AG20443 (cell line): Measurements from ENCODE around the gene TMEM171.
A peak's percentile ranks its signal among the peaks of the same experiment; 100 is the strongest.

Experiments used
- DNase-seq: peaks from one replicate; pipeline ENCODE4 v3.0.0; 2012; ENCODE audit warnings: low spot score, mixed read lengths

Gene TMEM171

DNA sequence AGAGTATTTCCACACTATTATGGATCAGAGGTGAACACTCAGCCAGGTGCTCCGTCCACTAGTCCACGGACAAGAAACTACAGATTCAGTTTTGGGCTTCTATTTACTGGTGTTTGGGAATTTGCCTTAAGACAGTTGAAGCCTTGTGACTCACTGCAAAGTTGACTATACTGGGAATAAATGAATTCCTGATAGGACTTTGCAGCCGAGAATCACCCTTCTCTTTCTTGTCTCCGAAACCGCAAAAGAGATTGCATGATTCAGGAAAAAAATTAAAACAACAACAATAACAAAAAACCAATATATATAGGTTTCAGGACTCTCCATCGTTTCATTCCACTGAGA lies 716 bp downstream of the TMEM171 start:
- DNase-seq: peak; percentile 20

DNA sequence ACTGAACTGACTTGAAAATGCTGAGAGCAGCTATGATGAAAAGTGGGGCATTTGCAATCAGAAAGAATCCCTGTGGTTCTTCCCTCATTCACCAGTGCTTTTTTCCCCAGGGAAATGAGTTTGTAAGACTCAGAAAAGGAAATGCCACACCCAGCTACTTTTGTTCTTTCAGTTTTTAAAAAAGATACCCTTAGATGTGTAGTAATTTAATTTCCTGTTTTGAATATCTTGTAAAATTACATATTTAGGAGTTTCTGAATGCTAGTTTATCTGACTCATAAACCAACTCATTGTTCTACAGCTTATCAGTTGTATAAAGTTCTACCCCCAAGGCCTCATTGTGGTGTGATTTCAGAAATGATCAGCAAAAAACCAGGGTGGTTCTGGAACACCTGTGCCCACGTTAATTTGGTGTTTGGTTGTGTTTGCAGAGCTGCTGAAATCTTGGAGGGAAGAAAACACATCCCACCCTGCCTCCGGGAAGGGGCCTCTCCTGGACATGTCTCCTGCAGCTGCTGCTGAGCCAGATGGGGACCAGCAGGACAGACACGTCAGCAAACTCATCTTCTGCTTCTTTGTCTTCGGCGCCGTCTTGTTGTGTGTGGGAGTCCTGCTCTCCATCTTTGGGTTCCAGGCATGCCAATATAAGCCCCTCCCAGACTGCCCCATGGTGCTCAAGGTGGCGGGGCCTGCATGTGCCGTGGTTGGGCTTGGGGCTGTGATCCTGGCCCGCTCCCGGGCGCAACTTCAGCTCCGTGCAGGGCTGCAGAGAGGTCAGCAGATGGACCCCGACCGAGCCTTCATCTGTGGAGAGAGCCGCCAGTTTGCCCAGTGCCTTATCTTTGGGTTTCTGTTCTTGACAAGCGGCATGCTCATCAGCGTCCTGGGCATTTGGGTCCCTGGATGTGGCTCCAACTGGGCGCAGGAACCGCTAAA lies 2.8 kb downstream of the TMEM171 start:
- peak; percentile 77 for DNase-seq

DNA sequence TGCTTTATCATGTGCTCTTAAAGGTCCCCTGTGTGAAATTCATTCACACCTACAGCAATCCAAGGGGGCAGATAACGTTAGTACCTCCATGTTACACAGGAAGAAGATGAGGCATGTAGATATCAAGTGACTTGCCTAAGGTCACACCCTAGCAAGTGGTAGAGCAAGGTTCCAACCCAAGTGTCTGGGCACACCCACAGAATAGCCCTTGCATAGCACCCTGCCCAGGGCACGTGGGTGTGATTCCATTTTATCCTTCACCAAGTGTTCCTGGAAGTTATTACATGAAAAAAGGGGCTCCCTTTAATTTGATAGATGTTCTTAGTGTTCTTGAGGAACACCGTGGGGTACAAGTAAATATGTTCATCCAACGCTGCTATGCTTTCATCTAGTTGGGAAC lies 4.9 kb downstream of the TMEM171 start:
- DNase-seq: no peak

DNA sequence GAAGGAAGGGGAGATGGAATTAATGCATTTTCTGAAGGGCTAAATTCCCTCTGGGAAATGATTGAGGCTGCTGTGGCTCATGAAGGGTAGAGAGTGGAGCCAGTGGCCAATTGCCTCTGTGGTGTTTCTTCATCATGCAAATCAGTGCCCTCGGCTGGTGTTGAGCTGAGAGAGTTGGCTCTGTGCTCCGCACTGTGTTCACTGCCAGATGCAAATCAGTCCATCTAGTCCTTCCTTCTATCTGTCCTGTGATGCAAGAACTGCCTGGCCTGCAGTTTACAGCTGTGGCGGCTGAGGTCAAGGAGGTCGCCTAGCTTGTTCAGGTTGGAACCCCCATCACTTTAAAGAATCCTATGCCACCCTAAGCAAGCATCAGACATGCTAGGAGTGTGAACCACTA lies 6.0 kb downstream of the TMEM171 start:
- no peak for DNase-seq

DNA sequence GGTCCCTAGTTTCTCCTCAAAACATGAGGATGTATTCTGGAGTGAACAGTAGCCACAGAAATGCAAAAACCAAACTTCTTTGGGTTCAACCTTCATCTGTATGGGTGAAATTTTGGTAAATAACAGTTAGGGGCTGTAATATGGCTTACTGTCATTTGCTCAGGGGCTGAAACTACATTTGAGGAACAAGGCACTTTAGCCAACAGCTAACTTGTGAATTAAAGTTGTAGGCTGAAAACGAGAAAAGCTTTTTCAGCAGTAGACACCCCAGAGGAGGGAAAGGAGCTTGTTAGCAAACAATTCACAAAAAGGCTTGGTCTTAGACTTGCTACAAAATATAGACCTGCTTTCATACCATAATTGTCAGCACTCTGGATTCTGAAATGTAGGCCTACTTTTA lies 6.6 kb downstream of the TMEM171 start:
- no peak for DNase-seq

DNA sequence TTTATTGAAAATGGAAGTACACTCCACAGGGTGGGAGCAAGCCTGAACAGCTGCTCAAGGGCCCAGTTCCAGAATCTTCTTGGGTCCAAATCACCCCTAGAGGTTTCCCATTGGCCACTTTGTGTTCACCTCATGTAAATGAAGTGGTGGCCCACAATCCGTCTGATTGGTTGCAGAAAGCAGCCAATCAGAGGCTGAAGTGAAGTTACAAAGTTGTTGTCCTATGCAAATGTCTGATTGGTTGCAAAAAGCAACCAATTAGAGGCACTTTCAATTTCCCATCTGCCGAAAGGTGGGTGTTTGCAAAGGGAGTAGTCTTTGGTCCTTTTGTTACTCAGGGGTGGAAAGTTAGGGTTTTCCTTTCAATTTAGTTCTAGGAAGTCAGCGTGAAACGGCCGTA lies 8.8 kb downstream of the TMEM171 start:
- DNase-seq: no peak

DNA sequence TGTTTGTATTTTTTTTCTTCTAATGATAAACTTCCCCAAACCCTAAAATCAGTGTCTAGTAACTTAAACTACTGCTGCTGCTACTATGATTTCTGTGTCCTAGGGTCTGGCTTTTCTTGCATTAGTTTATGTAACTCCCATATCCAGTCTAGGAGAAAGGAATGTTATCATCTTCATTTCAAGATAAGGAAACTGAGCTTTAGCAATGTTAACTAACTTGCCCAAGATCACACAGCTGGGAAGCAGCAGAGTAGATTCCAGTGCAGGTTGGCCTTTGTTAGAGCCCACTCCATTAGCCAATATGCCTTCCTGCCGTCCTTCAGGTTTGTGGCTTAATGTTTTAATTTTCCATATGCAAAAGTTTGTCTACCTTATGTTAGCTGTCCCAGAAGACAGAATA lies 10.4 kb downstream of the TMEM171 start:
- no peak for DNase-seq

DNA sequence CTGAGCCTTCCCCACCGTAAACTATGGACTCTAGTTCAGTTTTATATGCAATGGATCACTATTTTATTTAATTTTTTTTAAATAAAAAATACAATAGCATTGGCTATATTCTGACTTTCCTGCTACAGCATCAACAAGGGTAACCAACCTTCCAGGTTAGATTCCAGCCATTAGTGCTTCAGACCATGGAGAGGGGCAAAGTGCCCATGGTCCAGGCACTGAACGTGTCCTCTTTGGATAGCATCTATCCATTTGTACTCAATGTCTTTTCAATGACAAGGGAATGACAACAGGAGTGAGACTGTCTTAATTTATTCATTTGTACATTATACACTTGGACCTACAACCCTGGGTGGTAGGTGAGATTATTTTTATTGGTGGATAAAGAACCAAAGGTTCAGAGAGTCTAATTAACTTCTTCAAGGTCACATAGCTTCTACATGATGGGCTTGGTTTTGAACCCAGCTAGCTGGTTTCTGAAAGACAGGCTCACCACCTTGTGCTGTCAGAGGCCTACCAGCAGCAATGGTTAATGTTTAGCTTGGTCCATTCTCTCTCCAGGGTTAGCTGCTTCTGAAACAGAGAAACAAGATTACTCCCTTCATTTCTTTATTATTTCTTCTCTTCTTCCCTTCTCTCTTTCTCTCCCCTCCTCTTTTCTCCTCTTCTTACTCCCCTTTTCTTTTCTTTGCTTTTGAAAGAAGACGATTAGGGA lies 11.5 kb downstream of the TMEM171 start:
- DNase-seq: no peak

DNA sequence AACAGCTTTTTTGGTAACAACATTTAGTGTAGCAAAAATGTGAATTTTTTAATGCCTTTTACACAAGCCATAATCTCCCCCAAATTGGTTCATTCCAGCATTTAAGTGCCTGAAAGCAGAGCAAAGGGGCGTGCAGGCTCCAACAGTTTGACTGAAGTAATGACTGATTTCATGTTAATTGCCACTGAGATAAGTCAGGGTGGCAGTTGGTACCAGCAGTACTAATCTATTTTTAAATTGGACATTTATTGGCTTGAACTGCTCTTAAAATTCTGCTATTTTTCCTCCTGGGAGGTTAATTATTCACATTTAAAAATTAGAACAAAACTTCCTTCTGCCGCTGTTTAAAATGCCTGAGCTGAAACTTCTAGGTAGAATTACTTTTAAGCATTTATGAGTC lies 12.4 kb downstream of the TMEM171 start:
- no peak for DNase-seq

DNA sequence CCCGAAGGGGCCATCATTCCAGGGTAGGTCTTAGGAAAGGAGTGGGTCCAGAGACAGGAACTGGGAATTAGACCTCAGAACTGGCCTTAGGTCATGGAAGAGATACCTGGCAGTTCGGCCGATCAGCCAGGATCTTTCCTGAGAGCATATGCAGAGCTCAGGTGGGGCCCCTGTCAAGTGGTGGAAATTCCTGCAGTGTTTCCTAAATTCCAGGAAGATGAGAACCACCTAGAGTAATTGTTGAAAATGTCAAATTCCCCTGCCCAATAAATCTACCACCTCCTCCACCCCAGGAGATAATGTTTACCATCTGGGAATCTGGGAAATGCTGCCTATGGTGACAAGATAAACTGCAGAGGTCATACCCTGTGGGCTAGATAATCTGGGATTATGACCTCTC lies 14.6 kb downstream of the TMEM171 start:
- no peak for DNase-seq

DNA sequence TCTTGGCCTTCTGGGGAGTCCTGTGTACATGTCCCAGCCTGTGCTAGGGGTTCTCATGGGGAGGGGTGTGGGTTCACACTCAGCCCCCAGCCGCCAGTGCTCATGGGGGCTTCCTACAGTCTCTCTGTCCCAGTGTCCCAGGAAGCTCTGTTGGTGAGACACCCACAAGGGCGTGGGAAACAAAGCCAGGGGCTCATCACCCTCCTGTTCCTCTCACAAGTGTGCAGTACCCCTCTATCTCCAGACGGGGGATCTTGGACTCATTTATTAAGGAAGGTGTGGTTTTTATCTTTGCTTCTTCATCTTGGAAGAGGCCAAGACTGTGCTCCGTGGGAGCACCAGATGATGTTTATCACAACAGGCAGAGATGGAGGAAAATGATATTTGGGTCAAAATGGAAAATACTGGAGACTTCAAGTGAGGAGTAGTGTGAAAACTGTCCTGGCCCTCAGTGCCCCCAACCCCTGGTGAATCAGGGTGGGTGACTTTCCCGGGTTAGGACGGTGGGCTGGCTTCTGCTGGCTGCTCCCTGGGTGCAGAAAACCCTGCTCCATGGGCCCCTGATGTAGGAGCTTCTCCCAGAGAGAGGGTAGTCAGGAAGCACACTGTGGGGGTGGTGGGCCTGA lies 15.2 kb downstream of the TMEM171 start:
- peak; percentile 62 for DNase-seq

DNA sequence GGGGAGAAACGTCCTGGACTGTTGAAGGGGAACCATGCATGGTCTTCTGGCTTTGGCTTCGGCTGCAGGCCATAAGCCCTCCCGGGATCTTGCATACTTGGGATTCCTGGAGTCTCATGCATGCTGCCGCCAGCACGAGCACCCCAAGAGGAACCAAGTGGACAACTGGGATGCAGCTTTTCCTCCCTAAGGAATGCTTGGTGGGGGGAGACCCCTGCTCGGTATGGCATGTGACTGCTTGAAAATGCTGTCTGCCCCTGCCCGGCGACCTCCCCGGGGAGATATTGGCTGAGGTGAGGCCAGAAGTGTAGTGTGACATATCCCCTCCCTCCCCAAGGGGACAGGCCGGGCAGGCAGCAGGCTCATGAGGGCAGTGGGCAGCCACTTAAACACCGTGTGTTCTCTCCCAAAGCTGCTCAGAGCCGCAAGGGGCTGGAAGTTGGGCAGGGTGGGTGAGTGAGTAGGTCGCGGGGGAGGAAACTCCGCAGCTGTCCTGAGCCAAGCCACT lies 15.7 kb downstream of the TMEM171 start:
- no peak for DNase-seq

DNA sequence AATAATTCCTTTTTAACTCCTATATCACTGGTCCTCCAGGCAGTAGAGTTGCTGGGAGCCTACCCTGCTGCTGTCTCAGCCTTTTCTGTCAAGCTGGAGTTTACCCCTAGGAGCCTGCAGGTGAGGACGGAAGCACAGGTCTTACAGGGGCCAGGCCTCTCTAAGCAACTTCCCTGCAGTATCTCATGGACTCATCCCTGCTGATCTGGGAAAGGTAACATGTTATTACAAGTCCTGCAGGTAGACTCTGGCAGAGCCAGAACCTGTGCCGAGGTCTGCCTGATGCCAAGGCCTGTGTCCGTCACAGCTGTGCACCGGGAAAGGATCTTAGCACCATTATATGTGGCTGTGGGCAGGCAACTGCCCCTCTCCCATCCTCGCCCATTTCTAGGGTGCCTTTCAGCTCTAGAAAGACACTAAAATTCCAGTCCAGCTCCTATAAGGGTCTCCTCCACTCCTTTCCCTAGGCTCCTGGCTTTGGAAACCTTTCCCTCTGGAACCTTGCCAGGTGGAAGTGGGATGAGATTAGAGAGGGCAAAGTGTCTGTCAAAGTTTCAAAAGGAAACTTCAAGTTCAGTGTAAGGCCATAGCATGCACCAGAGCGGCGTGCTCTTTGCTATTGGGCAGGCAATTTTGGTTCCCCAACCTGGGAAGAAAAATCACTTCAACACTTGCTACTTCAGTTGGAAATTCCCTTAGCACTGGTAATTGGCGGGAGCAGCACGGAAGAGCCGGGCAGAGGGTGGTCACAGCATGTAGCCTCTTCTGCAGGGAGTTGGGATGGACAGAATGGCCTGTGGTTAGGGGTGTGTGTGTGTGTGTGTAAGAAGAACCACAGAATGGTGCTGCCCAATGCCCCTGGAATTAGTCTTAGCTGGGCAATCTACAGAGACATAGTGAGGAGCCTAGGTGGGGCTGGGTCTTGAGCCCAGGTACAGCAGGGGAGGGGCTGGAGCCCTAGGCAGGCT lies 17.5 kb downstream of the TMEM171 start:
- no peak for DNase-seq

DNA sequence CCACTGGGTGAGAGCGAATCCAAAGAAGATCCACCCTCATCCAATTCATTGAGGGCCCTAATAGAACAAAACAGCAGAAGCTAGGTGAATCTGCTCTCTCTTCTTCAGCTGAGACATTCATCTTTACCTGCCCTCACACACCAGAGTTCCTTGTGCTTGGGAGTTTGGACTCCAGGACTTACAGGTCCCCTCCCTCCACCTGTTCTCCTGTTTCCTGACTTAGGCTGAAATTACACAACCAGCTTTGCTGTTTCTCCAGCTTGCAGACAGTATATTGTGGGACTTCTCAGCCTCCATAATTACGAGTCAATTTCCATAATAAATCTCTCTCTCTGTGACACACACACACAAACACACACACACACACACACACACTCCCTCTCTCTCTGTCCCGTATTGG lies 19.1 kb downstream of the TMEM171 start:
- no peak for DNase-seq

DNA sequence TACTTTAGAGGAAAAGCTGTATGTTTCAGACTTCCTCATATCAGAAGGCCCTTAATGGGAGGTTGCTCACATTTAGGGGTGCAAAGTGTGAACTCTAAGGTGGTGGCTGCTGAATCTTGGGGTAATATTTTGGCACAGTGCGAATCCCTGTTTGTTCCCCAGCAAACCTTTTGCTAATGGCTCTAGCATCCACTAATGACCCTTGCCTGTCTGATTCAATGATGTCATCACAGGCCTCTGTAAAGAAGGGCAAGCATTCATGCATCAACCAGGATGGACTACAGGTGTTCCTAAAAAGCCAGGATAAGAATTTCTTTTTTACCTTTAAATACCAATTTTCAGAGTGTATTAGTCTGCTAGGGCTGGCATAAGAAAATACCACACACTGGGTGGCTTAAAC lies 20.4 kb downstream of the TMEM171 start:
- no peak for DNase-seq

DNA sequence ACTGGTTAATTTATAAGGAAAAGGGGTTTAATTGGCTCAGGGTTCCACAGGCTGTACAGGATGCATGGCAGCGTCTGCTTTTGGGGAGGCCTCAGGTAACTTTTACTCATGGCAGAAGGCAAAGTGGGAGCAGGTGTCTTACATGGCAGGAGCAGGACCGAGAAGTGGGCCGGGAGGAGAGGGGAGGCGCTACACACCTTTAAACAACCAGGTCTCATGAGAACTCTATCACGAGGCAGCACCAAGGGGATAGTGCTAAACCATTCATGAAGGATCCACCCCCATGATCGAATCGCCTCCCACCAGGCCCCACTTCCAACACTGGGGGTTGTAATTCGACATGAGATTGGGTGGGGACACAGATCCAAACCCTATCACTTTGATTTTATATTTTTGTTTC lies 21.7 kb downstream of the TMEM171 start:
- no peak for DNase-seq

DNA sequence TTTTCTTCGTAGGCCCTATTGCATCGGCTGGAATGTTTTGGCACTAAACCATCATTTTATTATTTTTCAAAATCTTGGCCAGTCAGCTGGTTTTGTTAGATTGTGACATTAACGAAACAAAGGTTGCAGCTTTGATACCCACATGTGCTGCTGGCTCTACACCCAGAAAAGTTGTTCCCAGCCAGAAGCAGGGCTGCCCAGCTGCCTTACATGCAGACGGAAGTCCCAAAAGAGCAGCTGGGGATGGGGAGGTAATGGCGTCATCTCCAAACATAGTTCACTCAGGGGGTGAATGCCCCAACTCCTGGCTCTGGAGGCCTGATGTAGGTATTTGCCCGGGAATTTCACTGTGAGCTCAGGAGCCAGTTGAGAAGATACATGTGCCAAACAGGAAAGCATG lies 23.3 kb downstream of the TMEM171 start:
- DNase-seq: peak; percentile 23

DNA sequence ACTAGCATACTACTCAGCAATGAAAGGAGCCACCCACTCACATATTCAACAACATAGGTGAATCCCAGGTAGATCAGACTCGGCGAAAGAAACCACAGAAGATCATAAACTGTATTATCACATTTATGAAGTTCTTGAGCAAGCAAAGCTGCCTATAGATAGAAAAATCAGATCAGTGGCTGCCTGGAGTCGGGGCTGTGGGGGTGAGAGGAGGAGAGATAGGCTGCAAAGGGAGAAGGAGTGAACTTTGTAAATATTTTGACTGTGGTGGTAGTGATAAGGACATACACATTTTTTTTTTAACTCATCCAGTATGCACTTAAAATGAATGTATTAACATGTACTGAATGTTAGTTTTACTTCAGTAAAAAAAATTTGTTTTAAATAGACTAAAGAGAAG lies 29.2 kb downstream of the TMEM171 start:
- no peak for DNase-seq

DNA sequence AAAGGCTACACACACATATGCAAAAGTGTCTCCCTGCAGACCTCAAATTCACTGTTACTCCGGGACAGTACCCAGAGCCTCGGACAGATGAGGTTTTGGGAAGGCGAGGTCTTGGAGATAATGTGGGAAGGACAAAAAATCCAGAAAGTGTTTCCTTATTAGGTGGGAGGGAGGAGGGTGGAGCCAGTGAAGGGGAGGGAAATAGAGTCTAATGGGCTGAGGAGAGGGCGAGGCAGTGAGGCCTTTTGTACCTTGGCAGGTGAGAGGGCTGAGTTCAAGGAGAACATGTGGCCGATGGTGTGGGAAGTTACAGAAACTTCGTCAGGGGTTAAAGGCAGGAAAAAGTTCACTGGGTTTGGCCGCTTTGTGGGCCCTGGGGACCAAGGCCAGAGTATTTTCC lies 30.5 kb downstream of the TMEM171 start:
- no peak for DNase-seq

DNA sequence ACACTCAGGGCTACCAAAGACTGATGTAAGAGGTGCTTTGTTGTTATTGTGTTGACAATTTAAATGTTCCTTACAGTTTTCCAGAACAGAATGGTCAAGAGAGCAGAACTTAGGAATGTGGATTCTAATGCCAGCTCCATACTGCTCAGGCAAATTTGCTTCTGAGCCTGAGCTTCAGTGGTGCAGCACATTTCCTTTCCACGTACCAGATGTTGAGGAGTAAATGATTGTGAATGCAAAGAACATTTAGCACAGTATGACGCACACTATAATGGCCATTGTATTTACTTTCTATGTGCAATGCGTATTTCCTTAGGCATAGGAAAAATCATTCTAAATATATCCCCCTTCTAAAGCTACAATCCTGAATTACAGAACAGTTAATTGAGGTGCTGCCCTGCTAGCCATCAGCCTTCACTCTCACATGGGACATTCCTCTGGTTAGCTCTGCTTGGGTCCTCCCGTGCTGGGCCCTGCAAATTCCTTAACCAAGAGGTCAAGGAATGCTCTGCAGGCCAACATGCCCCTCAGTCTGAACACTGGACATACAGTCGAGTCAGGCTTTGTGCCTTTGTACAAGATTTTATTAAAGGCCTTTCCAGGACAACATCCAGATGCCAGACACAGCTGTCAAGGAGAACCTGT lies 31.5 kb downstream of the TMEM171 start:
- no peak for DNase-seq
